Fibroblast of mammary gland (primary cell): Measurements from ENCODE around the gene MOGAT3.

Experiments used
- DNase-seq: peaks from one replicate; pipeline ENCODE4 v3.0.0-alpha.2; 2010; ENCODE audit warnings: low read depth
- H3K4me3 ChIP-seq: 2 replicates; pipeline ENCODE4 v1.5.1; 2011; ENCODE audit warnings: low read depth, mild to moderate bottlenecking, low read length, moderate library complexity; ENCODE audit not compliant: control insufficient read depth
- CTCF ChIP-seq: conservative IDR thresholded peaks from 2 replicates; pipeline ENCODE4 v1.5.1; 2011; ENCODE audit warnings: low read depth, low read length, inconsistent platforms; ENCODE audit not compliant: control insufficient read depth, insufficient read depth

MOGAT3 gene

DNA sequence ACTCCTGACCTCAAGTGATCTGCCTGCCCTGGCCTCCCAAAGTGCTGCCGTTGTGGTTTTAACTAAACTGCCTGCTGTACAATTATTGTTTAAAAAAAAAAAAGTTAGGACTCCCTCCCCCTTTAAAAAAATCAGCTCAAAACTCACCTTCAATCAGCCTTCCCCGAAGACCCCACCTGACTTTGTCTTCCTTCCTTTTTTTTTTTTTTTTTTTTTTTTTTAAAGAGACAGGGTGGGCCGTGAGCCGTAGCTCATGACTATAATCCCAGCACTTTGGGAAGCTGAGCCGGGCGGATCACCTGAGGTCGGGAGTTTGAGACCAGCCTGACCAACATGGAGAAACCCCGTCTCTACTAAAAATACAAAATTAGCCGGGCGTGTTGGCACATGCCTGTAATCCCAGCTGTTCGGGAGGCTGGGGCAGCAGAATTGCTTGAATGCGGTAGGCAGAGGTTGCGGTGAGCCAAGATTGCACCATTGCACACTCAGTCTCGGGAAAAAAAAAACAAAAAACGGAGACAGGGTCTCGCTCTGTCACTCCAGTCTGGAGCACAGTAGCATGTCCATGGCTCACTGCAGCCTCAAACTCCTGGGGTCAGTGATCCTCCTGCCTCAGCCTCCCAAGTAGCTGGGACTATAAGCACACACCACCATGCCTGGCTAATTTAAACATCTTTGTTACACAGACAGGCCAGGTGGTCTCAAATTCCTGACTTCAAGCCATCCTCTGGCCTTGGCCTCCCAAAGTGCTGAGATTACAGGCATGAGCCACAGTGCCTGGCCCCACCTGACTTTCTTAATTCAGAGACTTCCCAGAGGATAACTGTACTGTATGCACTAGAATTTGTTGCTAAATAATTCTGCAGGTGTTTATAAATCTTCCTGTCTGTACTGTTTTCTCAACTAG lies 40.9 kb upstream of the MOGAT3 start:
- no peak for TF ChIP-seq CTCF
- H3K4me3 ChIP-seq = no peak overlapping the region
- DNase-seq = no peak

DNA sequence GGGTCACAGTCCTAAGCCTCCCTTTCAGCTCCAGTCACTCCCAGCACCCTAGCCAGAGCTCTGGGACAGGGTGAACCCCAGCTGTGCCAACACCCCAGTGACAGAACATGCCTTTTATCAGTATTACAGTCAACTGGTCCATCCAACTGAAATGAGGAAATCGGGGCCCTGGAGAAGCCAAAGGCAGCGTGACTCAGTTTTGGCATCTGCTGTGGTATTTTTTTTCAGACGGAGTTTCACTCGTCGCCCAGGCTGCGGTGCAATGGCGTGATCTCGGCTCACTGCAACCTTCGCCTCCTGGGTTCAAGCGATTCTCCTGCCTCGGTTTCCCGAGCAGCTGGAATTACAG lies 40.2 kb upstream of the MOGAT3 start:
- DNase-seq = peak; percentile 85
- H3K4me3 ChIP-seq = no peak overlapping the region
- no peak for TF ChIP-seq CTCF

GRCh38 chr7:101240226-101241014 lies 39.6 kb upstream of the MOGAT3 start:
- peak; percentile 68 for DNase-seq
- H3K4me3 ChIP-seq = no peak overlapping the region
- TF ChIP-seq CTCF = no peak

DNA sequence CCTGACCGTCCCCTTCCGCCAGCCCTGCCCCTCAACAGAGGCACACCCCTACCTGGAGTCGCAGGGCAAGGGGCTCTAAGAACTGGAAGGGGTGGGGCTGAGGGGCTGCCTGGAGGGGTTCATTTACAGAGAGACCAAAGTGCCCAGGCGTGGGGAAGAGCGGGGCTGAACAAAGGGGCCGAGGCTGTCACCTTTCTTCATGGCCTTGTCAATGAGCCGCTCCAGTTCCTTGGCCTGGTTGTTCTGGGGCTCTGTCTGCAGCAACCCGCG lies 39.0 kb upstream of the MOGAT3 start:
- TF ChIP-seq CTCF = no peak
- no peak for DNase-seq
- H3K4me3 ChIP-seq = no peak overlapping the region

GRCh38 chr7:101239191-101239950 lies 38.5 kb upstream of the MOGAT3 start:
- no peak for DNase-seq
- no peak for TF ChIP-seq CTCF
- no peak overlapping the region for H3K4me3 ChIP-seq

GRCh38 chr7:101238226-101239182 lies 37.7 kb upstream of the MOGAT3 start:
- TF ChIP-seq CTCF = no peak
- no peak overlapping the region for H3K4me3 ChIP-seq
- DNase-seq = peak; percentile 35
